HCT116 (cell line): Measurements from ENCODE around the gene HSPG2. TPM values are rescaled to one million over a fixed set of nuclear protein-coding genes. Genes with fewer than 3 reads are reported as not detected.

Source experiments
- ATAC-seq: fragments of 200-7000 bp; cut with Tn5 transposase; 2 replicates; pipeline ENCODE4 v1.9.1; 2020; ENCODE audit warnings: mild to moderate bottlenecking, moderate library complexity
- BruUV-seq: library from RNA; stranded (reverse); fragments of 400-500 nt; replicated peaks from 2 replicates; lab custom pipeline; 2021; lab: Mats Ljungman, UMichigan
- CTCF ChIA-PET: fragments of 300-600 bp; sonication (Branson Sonifier 250); formaldehyde crosslinking; loops from one replicate; lab custom pipeline; 2021; ENCODE audit warnings: antibody characterized with exemption; lab: Charles Lee
- POLR2A ChIA-PET: fragments of 300-600, 350-600 bp; sonication (Branson Sonifier 250); formaldehyde crosslinking; loops from one replicate; lab custom pipeline; 2021; ENCODE audit warnings: antibody characterized with exemption; lab: Charles Lee
- RAD21 ChIA-PET, 2 experiments: fragments of 300-600 bp; sonication (Branson Sonifier 250); formaldehyde crosslinking; loops; one replicate each; lab custom pipeline; 2023; ENCODE audit warnings: low total read pairs in 2 of 2; ENCODE audit not compliant: uncharacterized antibody in 2 of 2, unreplicated experiment in 2 of 2, low non-redundant PET in 1 of 2; lab: Charles Lee
- DNase-seq: peaks from one replicate; pipeline ENCODE4 v3.0.0-alpha.2; 2010; ENCODE audit warnings: low read depth, low spot score
- H2AFZ ChIP-seq: fragments of 200-600 bp; shearing (Covaris generic), sonication (generic); 2 replicates; pipeline ENCODE4 v1.6.1; 2017; ENCODE audit warnings: low read depth, mixed run types, mixed read lengths, antibody characterized with exemption, low read length; ENCODE audit not compliant: poor library complexity, severe bottlenecking
- H3K27ac ChIP-seq: 2 replicates; pipeline ENCODE4 v1.5.1; 2012; ENCODE audit warnings: low read depth, low read length
- H3K27me3 ChIP-seq: fragments of 200-600 bp; sonication (generic); 2 replicates; pipeline ENCODE4 v1.6.1; 2016; ENCODE audit warnings: mixed run types, low read length, mixed read lengths; ENCODE audit not compliant: insufficient read depth
- H3K36me3 ChIP-seq, 2 experiments: fragments of 200-500 bp in 1 of 2; fragments of 200-600 bp in 1 of 2; sonication (Bioruptor generic) in 1 of 2; sonication (generic) in 1 of 2; 2 replicates each; pipeline versions ENCODE4 v1.5.1 to v1.6.1; 2014 to 2016; ENCODE audit warnings: low read length in 2 of 2, inconsistent platforms in 1 of 2, mixed read lengths in 1 of 2, mixed run types in 1 of 2; ENCODE audit not compliant: insufficient read depth in 2 of 2, control insufficient read depth in 1 of 2
- H3K4me1 ChIP-seq, 2 experiments: fragments of 200-600 bp in 1 of 2; sonication (generic) in 1 of 2; 2 replicates each; pipeline versions ENCODE4 v1.5.1 to v1.6.1; 2012 to 2017; ENCODE audit warnings: low read length in 2 of 2, inconsistent platforms in 1 of 2, mild to moderate bottlenecking in 1 of 2, mixed read lengths in 1 of 2, mixed run types in 1 of 2, moderate library complexity in 1 of 2; ENCODE audit not compliant: insufficient read depth in 2 of 2, control insufficient read depth in 1 of 2
- H3K4me2 ChIP-seq: fragments of 200-600 bp; sonication (generic); 2 replicates; pipeline ENCODE4 v1.6.1; 2017; ENCODE audit warnings: mixed run types, low read length, mixed read lengths
- H3K4me3 ChIP-seq, 2 experiments: fragments of 200-600 bp in 1 of 2; sonication (generic) in 1 of 2; replicated peaks in 1 of 2; 2 replicates each; pipeline ENCODE4 v1.5.1; 2011 to 2016; ENCODE audit warnings: low read length in 2 of 2, control low read depth in 1 of 2, low read depth in 1 of 2, mild to moderate bottlenecking in 1 of 2, mixed read lengths in 1 of 2, mixed run types in 1 of 2
- H3K79me2 ChIP-seq: fragments of 200-600 bp; sonication (generic); 2 replicates; pipeline ENCODE4 v1.6.1; 2017; ENCODE audit warnings: mild to moderate bottlenecking, mixed run types, low read length, moderate library complexity, mixed read lengths; ENCODE audit not compliant: insufficient read depth
- H3K9ac ChIP-seq: fragments of 200-600 bp; sonication (generic); 2 replicates; pipeline ENCODE4 v1.6.1; 2016; ENCODE audit warnings: low read length, mixed read lengths
- H3K9me2 ChIP-seq: fragments of 200-600 bp; sonication (generic), shearing (Covaris generic); 2 replicates; pipeline ENCODE4 v1.6.1; 2017; ENCODE audit warnings: mixed run types, mild to moderate bottlenecking, moderate library complexity; ENCODE audit not compliant: insufficient read depth
- H3K9me3 ChIP-seq, 2 experiments: fragments of 200-500 bp in 1 of 2; fragments of 200-600 bp in 1 of 2; sonication (Bioruptor generic) in 1 of 2; sonication (generic) in 1 of 2; 2 replicates each; pipeline ENCODE4 v1.6.1; 2014 to 2017; ENCODE audit warnings: low read length in 2 of 2, mixed read lengths in 2 of 2, inconsistent platforms in 1 of 2, low read depth in 1 of 2, mild to moderate bottlenecking in 1 of 2, mixed run types in 1 of 2, moderate library complexity in 1 of 2; ENCODE audit not compliant: control insufficient read depth in 1 of 2, insufficient read depth in 1 of 2
- H4K20me1 ChIP-seq: fragments of 200-600 bp; sonication (generic), shearing (Covaris generic); 2 replicates; pipeline ENCODE4 v1.6.1; 2017; ENCODE audit warnings: mixed run types, mild to moderate bottlenecking, moderate library complexity; ENCODE audit not compliant: insufficient read depth
- ATF3 ChIP-seq: IDR thresholded peaks from 2 replicates; pipeline ENCODE4 v1.6.1; 2012
- CTCF ChIP-seq, 3 experiments: fragments of 200-600 bp in 1 of 3; sonication (generic) in 1 of 3; IDR thresholded peaks in 2 of 3; conservative IDR thresholded peaks in 1 of 3; 2 replicates each; pipeline ENCODE4 v1.5.1; 2012 to 2017; ENCODE audit warnings: low read depth in 2 of 3, low read length in 2 of 3, antibody characterized with exemption in 1 of 3, borderline replicate concordance in 1 of 3, control low read depth in 1 of 3, mild to moderate bottlenecking in 1 of 3, mixed read lengths in 1 of 3, mixed run types in 1 of 3, moderate library complexity in 1 of 3; ENCODE audit not compliant: insufficient read depth in 1 of 3
- EGR1 ChIP-seq: IDR thresholded peaks from 2 replicates; pipeline ENCODE4 v1.6.1; 2012; ENCODE audit warnings: low read depth
- EZH2 ChIP-seq: fragments of 200-600 bp; sonication (generic); IDR thresholded peaks from 2 replicates; pipeline ENCODE4 v1.6.1; 2017; ENCODE audit warnings: antibody characterized with exemption, mixed run types
- EZH2phosphoT487 ChIP-seq: fragments of 200-600 bp; IDR thresholded peaks from 2 replicates; pipeline ENCODE4 v1.6.1; 2018; ENCODE audit warnings: antibody characterized with exemption, borderline replicate concordance
- FOSL1 ChIP-seq: IDR thresholded peaks from 2 replicates; pipeline ENCODE4 v1.6.1; 2012; ENCODE audit warnings: low read depth
- MAX ChIP-seq: IDR thresholded peaks from 2 replicates; pipeline ENCODE4 v1.6.1; 2012
- POLR2AphosphoS5 ChIP-seq: IDR thresholded peaks from 2 replicates; pipeline ENCODE4 v1.6.1; 2011; ENCODE audit warnings: mild to moderate bottlenecking, low read depth, low read length, moderate library complexity
- RAD21 ChIP-seq: IDR thresholded peaks from 2 replicates; pipeline ENCODE4 v1.6.1; 2012; ENCODE audit warnings: low read depth, mild to moderate bottlenecking
- SIN3A ChIP-seq: IDR thresholded peaks from 2 replicates; pipeline ENCODE4 v1.6.1; 2012; ENCODE audit warnings: low read depth
- ZBTB33 ChIP-seq: IDR thresholded peaks from 2 replicates; pipeline ENCODE4 v1.6.1; 2011; ENCODE audit warnings: mild to moderate bottlenecking, low read length, moderate library complexity; ENCODE audit not compliant: insufficient replicate concordance; ENCODE audit errors: extremely low read depth
- ZFX ChIP-seq: fragments of 450-650 bp; IDR thresholded peaks from 2 replicates; pipeline ENCODE4 v1.6.1; 2017
- intact Hi-C: fragments of 100-400 bp; cut with micrococcal nuclease; formaldehyde crosslinking; loops from 2 replicates; pipeline ENCODE4 v1.10.0; 2022
- total RNA-seq: library from RNA; stranded (reverse); gene quantifications from one replicate; pipeline ENCODE4 v1.2.1, GENCODE V29; 2021; ENCODE audit not compliant: unreplicated experiment

Gene HSPG2
- total RNA-seq, 1 experiment from 2014 or later, result 55.7 TPM

GRCh38 chr1:21925334-21925940, 11.7 kb downstream of the HSPG2 start:
- Histone ChIP-seq H3K4me1 (peaks cover 9 to 58% of the 10 kb centered on the region in 2 experiments), H3K36me3 (no peaks in the 10 kb centered on the region)

More at GRCh38 chr1:21925334-21925940, 11.7 kb downstream of the HSPG2 start:
- H3K27me3 ChIP-seq, result no peaks in the 10 kb centered on the region
- peaks cover 16% of the 10 kb centered on the region; the same call in 1 of the 2 replicates for H3K79me2 ChIP-seq
- no peaks in the 10 kb centered on the region for H4K20me1 ChIP-seq
- intact Hi-C loops, result no loop called here
- no peak overlapping the region for H3K4me3 ChIP-seq
- no peaks in the 10 kb centered on the region for H3K9me3 ChIP-seq
- no peak overlapping the region for H3K4me2 ChIP-seq
- RAD21 ChIA-PET, result no interaction called here
- no peak overlapping the region for H3K9ac ChIP-seq
- TF ChIP-seq CTCF (IDR thresholded peaks at IDR 0.05 in 2 of 3, conservative IDR thresholded peaks at IDR 0.05 in 1 of 3; ENCODE audit: borderline replicate concordance in 1 of 3, insufficient read depth in 1 of 3, low read depth in 2 of 3, low read length in 2 of 3) (no peak), RAD21 (no peak), ZBTB33 (no peak), MAX (no peak), ATF3 (no peak), EZH2 (no peak), EGR1 (no peak), SIN3A (no peak), POLR2AphosphoS5 (no peak), ZFX (no peak), FOSL1 (no peak), EZH2phosphoT487 (no peak)
- POLR2A ChIA-PET, result no interaction called here
- DNase-seq (no peak), ATAC-seq (no peak)
- no peak overlapping the region for H3K27ac ChIP-seq
- CTCF ChIA-PET, result no interaction called here
- no peak overlapping the region for H2AFZ ChIP-seq
- H3K9me2 ChIP-seq, result no peaks in the 10 kb centered on the region
- no TSS peak for BruUV-seq
